C4-2B (cell line): ENCODE measurements around the gene CAST.
A peak's percentile ranks its signal among the peaks of the same experiment; 100 is the strongest.

Source experiments
- H3K27ac ChIP-seq: fragments of 450-650 bp; 2 replicates; pipeline ENCODE4 v1.5.1; 2017
- ZFX ChIP-seq: fragments of 450-650 bp; IDR thresholded peaks from 2 replicates; pipeline ENCODE4 v1.6.1; 2017
- TF ChIP-seq, protein P1 (sequence below): fragments of 450-650 bp; conservative IDR thresholded peaks from 2 replicates; pipeline ENCODE4 v1.5.1; 2017; ENCODE audit warnings: mild to moderate bottlenecking

CAST gene

DNA sequence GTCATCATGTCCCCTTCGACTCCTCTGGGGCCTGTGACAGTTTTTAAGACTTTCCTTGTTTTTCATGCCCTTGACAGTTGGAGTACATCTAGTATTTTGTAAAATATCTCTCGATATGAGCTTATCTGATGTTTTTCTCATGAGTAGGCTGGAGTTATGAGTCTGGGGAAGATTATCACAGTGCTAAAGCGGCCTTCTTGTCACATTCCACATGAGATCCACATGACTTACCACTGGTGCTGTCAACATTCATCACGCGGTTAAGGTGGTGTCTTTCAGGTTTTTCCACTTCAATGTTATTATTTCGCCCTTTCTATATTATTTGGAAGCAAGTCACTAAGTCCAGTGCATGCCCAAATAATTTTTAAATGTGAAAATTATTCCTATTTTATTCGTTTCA, 17.1 kb upstream of the CAST start:
- TF ChIP-seq, protein P1, sequence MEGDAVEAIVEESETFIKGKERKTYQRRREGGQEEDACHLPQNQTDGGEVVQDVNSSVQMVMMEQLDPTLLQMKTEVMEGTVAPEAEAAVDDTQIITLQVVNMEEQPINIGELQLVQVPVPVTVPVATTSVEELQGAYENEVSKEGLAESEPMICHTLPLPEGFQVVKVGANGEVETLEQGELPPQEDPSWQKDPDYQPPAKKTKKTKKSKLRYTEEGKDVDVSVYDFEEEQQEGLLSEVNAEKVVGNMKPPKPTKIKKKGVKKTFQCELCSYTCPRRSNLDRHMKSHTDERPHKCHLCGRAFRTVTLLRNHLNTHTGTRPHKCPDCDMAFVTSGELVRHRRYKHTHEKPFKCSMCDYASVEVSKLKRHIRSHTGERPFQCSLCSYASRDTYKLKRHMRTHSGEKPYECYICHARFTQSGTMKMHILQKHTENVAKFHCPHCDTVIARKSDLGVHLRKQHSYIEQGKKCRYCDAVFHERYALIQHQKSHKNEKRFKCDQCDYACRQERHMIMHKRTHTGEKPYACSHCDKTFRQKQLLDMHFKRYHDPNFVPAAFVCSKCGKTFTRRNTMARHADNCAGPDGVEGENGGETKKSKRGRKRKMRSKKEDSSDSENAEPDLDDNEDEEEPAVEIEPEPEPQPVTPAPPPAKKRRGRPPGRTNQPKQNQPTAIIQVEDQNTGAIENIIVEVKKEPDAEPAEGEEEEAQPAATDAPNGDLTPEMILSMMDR = no peak
- TF ChIP-seq ZFX = no peak
- H3K27ac ChIP-seq = no peak overlapping the region

DNA sequence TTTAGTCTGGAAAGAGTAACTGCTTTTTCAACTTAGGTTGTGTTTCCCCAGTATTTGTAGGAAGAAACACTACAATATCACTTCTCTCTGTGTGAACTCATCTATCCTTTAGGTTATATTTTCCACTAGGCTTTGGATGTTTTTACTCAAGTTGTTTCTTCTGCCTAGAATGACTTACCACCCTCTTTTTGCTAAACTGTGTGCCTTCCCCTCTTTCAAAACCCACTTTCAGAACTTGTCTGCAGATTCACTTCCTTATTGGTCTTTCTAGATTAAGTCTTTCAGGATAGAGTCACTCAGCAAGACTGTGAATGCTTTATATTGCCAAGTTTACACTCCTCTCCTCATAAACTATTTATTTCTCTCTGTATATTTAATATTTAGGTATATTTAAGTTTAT, 14.2 kb upstream of the CAST start:
- TF ChIP-seq, protein P1 = no peak
- TF ChIP-seq ZFX = no peak
- H3K27ac ChIP-seq = no peak overlapping the region

DNA sequence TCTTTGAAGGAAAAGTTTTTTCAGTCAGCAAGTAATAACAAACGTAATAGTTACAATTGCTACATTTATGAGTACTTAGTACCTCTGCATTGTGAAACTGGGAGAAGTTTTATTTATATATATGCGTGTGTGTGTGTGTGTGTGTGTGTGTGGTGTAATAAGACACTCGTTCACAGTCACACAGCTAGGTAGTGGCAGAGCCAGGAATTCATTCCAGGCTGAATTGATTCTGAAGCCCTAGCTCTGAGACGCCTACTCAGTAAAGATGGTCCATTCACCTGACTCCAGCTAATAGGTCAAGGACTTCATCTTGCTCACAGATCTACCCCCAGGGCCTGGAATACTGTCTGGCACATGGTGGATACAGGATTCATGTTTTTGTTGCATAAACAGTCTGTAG, 13.6 kb upstream of the CAST start:
- TF ChIP-seq ZFX = no peak
- TF ChIP-seq, protein P1 = no peak
- no peak overlapping the region for H3K27ac ChIP-seq

DNA sequence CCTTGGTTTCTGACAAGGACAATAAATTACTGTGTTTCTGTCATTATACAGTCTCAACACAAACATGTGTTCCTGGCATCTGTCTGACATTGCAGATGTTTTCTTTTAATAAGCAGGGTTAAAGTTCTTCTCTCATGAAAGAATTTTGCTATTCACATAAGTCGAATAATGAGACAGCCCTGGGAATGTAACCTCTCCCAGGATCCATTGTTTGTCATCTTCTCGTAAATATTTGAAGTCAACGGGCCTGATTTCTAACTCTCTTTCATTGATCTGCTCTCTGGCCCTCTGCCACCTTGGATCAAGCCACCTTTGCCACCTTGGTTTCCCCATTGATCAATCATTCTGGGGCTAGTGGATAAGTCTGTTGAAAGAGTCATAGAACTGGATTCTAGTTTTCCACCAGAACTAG, 12.9 kb upstream of the CAST start:
- no peak for TF ChIP-seq ZFX
- TF ChIP-seq, protein P1 = no peak
- H3K27ac ChIP-seq = no peak overlapping the region

DNA sequence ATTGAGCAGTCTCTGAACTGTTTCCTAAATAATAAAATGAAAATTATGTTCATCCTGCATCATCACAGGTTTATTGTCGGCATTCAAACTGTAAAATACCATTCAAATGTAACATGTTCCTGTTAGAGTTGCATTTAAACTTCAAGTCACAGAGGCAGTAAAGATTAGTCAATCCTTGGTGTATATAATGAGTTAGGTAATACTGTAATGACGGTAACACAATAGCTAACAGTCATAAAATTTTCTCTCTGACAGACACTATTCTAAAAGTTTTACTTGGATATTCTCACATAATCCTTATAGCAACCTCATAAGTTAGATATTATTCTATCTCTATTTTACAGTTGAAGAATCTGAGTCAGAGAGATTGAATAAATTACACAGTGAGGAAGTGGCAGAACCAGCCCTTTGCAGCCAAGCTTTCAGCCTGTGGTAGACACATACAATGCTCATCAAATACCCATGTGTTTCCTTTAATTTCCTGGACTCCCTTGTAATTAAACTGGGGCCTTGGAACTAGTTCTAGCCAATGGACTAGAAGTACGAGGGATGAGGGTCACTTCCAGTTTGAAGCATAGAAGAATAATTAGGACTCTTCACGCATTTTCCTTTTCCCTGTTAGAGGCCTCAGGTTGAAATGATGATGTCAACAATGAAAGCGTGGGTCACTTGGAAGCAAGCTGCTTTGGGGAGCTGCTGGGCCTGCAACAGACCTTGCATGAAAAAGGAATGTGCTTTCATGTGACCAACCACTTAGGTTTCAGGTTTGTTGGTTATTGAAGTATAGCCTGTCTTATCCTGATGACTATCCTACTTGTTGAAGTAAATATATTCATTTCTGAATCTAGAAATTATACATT, 12.3 kb upstream of the CAST start:
- TF ChIP-seq, protein P1 = no peak
- no peak for TF ChIP-seq ZFX
- H3K27ac ChIP-seq = no peak overlapping the region

DNA sequence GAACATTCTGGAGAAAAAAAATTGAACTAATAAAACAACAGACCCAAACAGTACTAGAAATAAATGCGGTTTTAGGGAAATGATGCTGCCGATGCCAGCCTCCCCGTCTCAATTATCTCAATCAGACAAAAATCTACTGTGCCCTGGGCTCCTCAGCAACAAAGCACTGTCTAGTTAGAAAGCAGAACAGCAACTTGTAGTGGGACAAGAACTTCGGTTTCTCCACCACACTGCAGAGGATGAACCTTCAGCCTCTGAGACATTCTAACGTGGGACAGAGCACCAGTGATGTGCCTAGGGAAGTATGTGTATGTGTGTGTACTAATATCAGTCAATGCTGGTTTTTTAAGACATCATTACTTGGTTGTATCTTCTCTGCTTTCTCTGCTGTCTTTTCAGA, 11.1 kb upstream of the CAST start:
- TF ChIP-seq, protein P1 = no peak
- H3K27ac ChIP-seq = no peak overlapping the region

DNA sequence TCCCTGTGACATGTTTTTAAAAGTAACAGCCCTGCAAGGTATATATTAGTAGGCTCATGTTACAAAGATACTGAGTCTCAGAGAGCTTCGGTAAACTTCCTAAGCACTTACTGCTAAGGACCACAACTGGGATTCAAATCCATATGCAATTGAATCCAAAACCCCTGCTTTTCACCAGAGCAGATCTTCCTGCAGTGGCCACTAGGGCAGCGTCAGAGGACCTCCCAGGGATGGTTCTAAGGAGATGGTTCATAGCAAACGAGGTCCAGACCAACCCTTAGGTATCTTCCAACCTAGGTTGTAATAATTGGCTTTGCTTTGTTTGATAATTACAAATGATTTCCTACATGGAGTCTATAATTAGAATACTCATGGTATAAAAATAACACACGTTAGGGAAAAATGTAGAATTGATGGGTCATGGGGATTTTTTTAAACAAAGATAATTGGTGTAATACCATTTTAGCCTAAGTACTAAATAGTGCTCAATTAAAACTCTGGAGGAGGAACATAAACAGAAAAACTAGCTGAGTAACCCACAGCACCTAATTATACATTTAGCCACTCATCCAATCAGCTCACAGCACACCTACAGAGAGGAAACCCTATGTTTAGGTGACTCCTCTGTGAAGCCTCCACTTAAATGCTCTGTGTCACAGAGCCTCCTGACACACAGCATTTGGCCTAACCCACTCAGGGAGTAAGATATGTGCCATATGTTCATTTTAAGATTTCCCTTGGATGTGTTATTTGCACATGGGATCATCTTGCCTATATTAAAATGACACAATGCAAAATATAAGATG, 10.0 kb upstream of the CAST start:
- no peak for TF ChIP-seq ZFX
- TF ChIP-seq, protein P1 = peak; percentile 64
- no peak overlapping the region for H3K27ac ChIP-seq
